GM18498 (cell line): ENCODE data around the gene VGLL4.
"Not testable (repeated sequence)": the region's sequence is repeated elsewhere in the genome, so short reads cannot be mapped to it uniquely, and the experiment has no call there.

Experiments used
- ATAC-seq: cut with Tn5 transposase; IDR thresholded peaks from one replicate; pipeline ENCODE4 v1.9.1; 2021; ENCODE audit warnings: mild to moderate bottlenecking, moderate library complexity; ENCODE audit not compliant: unreplicated experiment

The VGLL4 gene

GRCh38 chr3:11536132-11536935, 107.4 kb downstream of the VGLL4 start:
- ATAC-seq: no peak

GRCh38 chr3:11535243-11535960, 108.3 kb downstream of the VGLL4 start:
- no peak for ATAC-seq

- no peak for ATAC-seq
Observed at GRCh38 chr3:11534793-11535101, 109.0 kb downstream of the VGLL4 start.

GRCh38 chr3:11534011-11534792, 109.5 kb downstream of the VGLL4 start:
- no peak for ATAC-seq

GRCh38 chr3:11532931-11533391, 110.8 kb downstream of the VGLL4 start:
- ATAC-seq: no peak

- no peak for ATAC-seq
Observed at GRCh38 chr3:11530153-11530721, 113.5 kb downstream of the VGLL4 start.

- no peak for ATAC-seq
Observed at GRCh38 chr3:11529281-11529680, 114.4 kb downstream of the VGLL4 start.

- not testable (repeated sequence) for ATAC-seq
Observed at GRCh38 chr3:11526121-11526520, 117.6 kb downstream of the VGLL4 start.

GRCh38 chr3:11523572-11524101, 120.1 kb downstream of the VGLL4 start:
- ATAC-seq: no peak

GRCh38 chr3:11522953-11523571, 120.7 kb downstream of the VGLL4 start:
- no peak for ATAC-seq

GRCh38 chr3:11522398-11522715, 121.4 kb downstream of the VGLL4 start:
- no peak for ATAC-seq

GRCh38 chr3:11521167-11521566, 122.5 kb downstream of the VGLL4 start:
- no peak for ATAC-seq

- ATAC-seq: no peak
Observed at GRCh38 chr3:11517601-11518000, 126.1 kb downstream of the VGLL4 start.

GRCh38 chr3:11514191-11514821, 129.4 kb downstream of the VGLL4 start:
- no peak for ATAC-seq

GRCh38 chr3:11513817-11514135, 129.9 kb downstream of the VGLL4 start:
- no peak for ATAC-seq

- not testable (repeated sequence) for ATAC-seq
Observed at GRCh38 chr3:11513125-11513816, 130.4 kb downstream of the VGLL4 start.

- not testable (repeated sequence) for ATAC-seq
Observed at GRCh38 chr3:11511606-11512005, 132.1 kb downstream of the VGLL4 start.

- ATAC-seq: no peak
Observed at GRCh38 chr3:11510356-11510755, 133.4 kb downstream of the VGLL4 start.

GRCh38 chr3:11510001-11510340, 133.7 kb downstream of the VGLL4 start:
- ATAC-seq: no peak
